Measurements from ENCODE around the gene HIPK4. TPM values are rescaled to one million over a fixed set of nuclear protein-coding genes. Genes with fewer than 3 reads are reported as not detected.
A peak's percentile ranks its signal among the peaks of the same experiment; 100 is the strongest.

Gene HIPK4
- total and polyA plus RNA-seq, 2 experiments from 2014 or later: 0.21 to 0.52 TPM

DNA sequence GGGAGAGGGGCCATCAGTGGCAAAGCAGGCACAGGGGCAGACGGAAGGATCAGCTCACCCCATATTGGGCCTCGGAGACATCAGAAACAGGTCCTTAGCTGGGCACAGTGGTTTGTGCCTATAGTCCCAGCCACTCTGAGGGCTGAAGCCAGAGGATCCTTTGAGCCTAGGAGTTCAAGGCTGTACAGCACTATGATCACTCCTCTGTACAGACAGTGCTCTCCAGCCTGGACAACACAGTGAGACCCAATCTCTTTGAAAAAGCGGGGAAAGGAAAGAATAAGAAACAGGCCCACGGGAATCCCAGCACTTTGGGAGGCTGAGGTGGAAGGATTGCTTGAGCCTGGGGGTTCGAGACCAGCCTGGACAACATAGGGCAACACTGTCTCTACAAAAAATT is 29.8 kb upstream of the HIPK4 start:
- H3F3A ChIP-seq (replicated peaks; ENCODE audit: low read depth): no peaks in the 10 kb centered on the region
- no peak for ATAC-seq
- no peak overlapping the region for H3K27ac ChIP-seq (ENCODE audit: low read depth)
- DNase-seq (ENCODE audit: low spot score): no peak
- Mint-ChIP-seq H3K27ac (no peak overlapping the region), H3K4me1 (peaks cover 29% of the 10 kb centered on the region), H3K9me3 (0 out of 3 replicates have a peak, but pooled peaks cover under 1% of the 10 kb centered on the region), H3K4me3 (peak overlapping the region; percentile 47; the same call in 1 of the 3 replicates), H3K27me3 (ENCODE audit: insufficient read depth, low read depth, poor library complexity) (peaks cover 4% of the 10 kb centered on the region), H3K36me3 (ENCODE audit: low read depth) (peaks cover 12% of the 10 kb centered on the region)
- H3K4me3 ChIP-seq: no peak overlapping the region
- no peak overlapping the region for H2AFZ ChIP-seq
- peaks cover 17% of the 10 kb centered on the region for H3K4me1 ChIP-seq (ENCODE audit: insufficient read depth)
- no peaks in the 10 kb centered on the region for H4K20me1 ChIP-seq (replicated peaks; ENCODE audit: insufficient read depth)
- H3K4me2 ChIP-seq: no peak overlapping the region
- no peaks in the 10 kb centered on the region for H3K27me3 ChIP-seq (ENCODE audit: insufficient read depth)
- no peaks in the 10 kb centered on the region; the same call in none of the 2 replicates for H3K79me2 ChIP-seq (replicated peaks; ENCODE audit: insufficient read depth)
- H3K9me2 ChIP-seq (ENCODE audit: insufficient read depth): no peaks in the 10 kb centered on the region
- no peak for TF ChIP-seq ZNF462 (CRISPR knock-in tag; IDR thresholded peaks at IDR 0.05)
- no peak for TF ChIP-seq CTCF (conservative IDR thresholded peaks at IDR 0.05; ENCODE audit: low read depth in 2 of 2)
- TF ChIP-seq STAT1 (IDR thresholded peaks at IDR 0.05; ENCODE audit: unreplicated experiment): no peak
- TF ChIP-seq ZNF331 (CRISPR knock-in tag; IDR thresholded peaks at IDR 0.05; ENCODE audit: low read depth): no peak
- TF ChIP-seq, protein P1, sequence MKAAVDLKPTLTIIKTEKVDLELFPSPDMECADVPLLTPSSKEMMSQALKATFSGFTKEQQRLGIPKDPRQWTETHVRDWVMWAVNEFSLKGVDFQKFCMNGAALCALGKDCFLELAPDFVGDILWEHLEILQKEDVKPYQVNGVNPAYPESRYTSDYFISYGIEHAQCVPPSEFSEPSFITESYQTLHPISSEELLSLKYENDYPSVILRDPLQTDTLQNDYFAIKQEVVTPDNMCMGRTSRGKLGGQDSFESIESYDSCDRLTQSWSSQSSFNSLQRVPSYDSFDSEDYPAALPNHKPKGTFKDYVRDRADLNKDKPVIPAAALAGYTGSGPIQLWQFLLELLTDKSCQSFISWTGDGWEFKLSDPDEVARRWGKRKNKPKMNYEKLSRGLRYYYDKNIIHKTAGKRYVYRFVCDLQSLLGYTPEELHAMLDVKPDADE (IDR thresholded peaks at IDR 0.05): no peak
- no peak for TF ChIP-seq NANOG (IDR thresholded peaks at IDR 0.05; ENCODE audit: borderline replicate concordance)
- TF ChIP-seq JUNB (IDR thresholded peaks at IDR 0.05; ENCODE audit: unreplicated experiment): no peak
- TF ChIP-seq, protein P2, sequence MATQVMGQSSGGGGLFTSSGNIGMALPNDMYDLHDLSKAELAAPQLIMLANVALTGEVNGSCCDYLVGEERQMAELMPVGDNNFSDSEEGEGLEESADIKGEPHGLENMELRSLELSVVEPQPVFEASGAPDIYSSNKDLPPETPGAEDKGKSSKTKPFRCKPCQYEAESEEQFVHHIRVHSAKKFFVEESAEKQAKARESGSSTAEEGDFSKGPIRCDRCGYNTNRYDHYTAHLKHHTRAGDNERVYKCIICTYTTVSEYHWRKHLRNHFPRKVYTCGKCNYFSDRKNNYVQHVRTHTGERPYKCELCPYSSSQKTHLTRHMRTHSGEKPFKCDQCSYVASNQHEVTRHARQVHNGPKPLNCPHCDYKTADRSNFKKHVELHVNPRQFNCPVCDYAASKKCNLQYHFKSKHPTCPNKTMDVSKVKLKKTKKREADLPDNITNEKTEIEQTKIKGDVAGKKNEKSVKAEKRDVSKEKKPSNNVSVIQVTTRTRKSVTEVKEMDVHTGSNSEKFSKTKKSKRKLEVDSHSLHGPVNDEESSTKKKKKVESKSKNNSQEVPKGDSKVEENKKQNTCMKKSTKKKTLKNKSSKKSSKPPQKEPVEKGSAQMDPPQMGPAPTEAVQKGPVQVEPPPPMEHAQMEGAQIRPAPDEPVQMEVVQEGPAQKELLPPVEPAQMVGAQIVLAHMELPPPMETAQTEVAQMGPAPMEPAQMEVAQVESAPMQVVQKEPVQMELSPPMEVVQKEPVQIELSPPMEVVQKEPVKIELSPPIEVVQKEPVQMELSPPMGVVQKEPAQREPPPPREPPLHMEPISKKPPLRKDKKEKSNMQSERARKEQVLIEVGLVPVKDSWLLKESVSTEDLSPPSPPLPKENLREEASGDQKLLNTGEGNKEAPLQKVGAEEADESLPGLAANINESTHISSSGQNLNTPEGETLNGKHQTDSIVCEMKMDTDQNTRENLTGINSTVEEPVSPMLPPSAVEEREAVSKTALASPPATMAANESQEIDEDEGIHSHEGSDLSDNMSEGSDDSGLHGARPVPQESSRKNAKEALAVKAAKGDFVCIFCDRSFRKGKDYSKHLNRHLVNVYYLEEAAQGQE (IDR thresholded peaks at IDR 0.05; ENCODE audit: unreplicated experiment): no peak
- no peak for TF ChIP-seq ZNF114 (CRISPR knock-in tag; IDR thresholded peaks at IDR 0.05)
- TF ChIP-seq POLR2AphosphoS5 (IDR thresholded peaks at IDR 0.05; ENCODE audit: low read depth): no peak
- TF ChIP-seq EZH2 (IDR thresholded peaks at IDR 0.05; ENCODE audit: low read depth, unreplicated experiment): no peak
- TF ChIP-seq CREB1 (CRISPR knock-in tag; IDR thresholded peaks at IDR 0.05; ENCODE audit: low read depth): no peak
- TF ChIP-seq EZH2phosphoT487 (IDR thresholded peaks at IDR 0.05; ENCODE audit: unreplicated experiment): no peak
- H3K36me3 ChIP-seq (ENCODE audit: insufficient read depth): no peaks in the 10 kb centered on the region
